NB4 (cell line): ENCODE results near the gene JAM3.

ENCODE experiments used
- POLR2A ChIP-seq: IDR thresholded peaks from 2 replicates; pipeline ENCODE4 v1.6.1; 2011; ENCODE audit warnings: mild to moderate bottlenecking; ENCODE audit not compliant: insufficient read length; ENCODE audit errors: extremely low read depth
- TF ChIP-seq, protein P1 (sequence below): IDR thresholded peaks from one replicate; pipeline ENCODE4 v1.5.1; 2012; ENCODE audit warnings: low read depth, low read length
- TF ChIP-seq, protein P2 (sequence below): IDR thresholded peaks from 2 replicates; pipeline ENCODE4 v1.6.1; 2011; ENCODE audit warnings: low read depth, low read length

DNA sequence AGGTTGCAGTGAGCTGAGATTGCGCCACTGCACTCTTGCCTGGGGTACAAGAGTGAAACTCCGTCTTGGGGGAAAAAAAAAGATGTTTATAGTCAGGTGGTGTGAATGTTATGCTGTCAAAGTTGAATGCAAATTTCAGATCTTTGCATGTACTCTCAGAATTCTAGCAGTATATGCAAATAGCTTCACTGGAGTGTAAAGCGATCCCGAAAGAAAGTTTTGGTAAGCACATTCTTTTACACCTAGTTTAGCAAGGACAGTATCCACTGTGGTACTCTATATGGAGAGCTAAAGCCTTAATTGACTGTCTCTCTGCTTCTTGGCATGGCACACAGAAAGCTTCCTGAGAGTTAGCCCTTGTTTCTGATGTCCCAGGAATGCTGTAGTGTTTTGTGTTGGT, 4.0 kb downstream of the JAM3 start:
- TF ChIP-seq, protein P1, sequence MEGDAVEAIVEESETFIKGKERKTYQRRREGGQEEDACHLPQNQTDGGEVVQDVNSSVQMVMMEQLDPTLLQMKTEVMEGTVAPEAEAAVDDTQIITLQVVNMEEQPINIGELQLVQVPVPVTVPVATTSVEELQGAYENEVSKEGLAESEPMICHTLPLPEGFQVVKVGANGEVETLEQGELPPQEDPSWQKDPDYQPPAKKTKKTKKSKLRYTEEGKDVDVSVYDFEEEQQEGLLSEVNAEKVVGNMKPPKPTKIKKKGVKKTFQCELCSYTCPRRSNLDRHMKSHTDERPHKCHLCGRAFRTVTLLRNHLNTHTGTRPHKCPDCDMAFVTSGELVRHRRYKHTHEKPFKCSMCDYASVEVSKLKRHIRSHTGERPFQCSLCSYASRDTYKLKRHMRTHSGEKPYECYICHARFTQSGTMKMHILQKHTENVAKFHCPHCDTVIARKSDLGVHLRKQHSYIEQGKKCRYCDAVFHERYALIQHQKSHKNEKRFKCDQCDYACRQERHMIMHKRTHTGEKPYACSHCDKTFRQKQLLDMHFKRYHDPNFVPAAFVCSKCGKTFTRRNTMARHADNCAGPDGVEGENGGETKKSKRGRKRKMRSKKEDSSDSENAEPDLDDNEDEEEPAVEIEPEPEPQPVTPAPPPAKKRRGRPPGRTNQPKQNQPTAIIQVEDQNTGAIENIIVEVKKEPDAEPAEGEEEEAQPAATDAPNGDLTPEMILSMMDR, result no peak
- TF ChIP-seq POLR2A, result no peak
- TF ChIP-seq, protein P2, sequence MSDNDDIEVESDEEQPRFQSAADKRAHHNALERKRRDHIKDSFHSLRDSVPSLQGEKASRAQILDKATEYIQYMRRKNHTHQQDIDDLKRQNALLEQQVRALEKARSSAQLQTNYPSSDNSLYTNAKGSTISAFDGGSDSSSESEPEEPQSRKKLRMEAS, result no peak
